ENCODE data around the gene EFCAB6.

DNA sequence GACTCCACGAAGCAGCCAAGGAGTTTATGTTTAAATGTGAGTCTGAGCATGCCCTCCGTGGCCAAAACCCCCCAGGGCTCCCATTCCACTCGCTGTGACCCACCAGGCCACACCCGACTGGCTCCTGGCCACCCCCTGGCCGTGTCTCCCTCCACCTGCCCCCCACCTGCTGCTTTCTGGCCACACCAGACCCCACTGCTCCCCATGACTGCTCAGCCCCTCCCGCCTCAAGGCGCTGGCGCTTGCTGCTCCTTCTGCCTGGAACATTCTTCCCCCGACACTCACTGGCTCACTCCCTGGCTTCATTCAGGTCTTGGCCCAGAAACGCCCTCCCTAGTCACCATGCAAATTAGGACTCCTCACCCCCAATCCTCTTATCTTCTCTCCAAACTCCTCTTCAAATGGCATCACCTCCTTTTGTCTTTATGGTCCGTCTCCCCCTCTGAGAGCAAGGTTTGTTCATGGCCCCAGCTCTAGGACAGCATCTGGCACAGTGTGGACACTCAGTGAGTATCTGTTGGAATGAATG, 72.2 kb downstream of the EFCAB6 start:
- TF ChIP-seq POLR2A (IDR thresholded peaks at IDR 0.05) (no peak), CTCF (IDR thresholded peaks at IDR 0.05) (no peak)

Data from adrenal gland (tissue), 5 donors.